Activated effector memory CD4-positive, alpha-beta T cell treated with anti-CD3 and anti-CD28 coated beads, Interleukin-2, amount 50 U/mL, for 16 hours (primary cell): ENCODE results near the gene PCSK1.
A peak's percentile ranks its signal among the peaks of the same experiment; 100 is the strongest.

Source experiments
- DNase-seq: peaks from one replicate; pipeline ENCODE4 v3.0.0-alpha.2; 2020

The PCSK1 gene

GRCh38 chr5:96433066-96433447, at the start of gene PCSK1:
Gene PCSK1, minus strand, starts transcription at chr5:96433248. Its CDS starts 206 bp downstream, at chr5:96433042.
- no peak for DNase-seq

DNA sequence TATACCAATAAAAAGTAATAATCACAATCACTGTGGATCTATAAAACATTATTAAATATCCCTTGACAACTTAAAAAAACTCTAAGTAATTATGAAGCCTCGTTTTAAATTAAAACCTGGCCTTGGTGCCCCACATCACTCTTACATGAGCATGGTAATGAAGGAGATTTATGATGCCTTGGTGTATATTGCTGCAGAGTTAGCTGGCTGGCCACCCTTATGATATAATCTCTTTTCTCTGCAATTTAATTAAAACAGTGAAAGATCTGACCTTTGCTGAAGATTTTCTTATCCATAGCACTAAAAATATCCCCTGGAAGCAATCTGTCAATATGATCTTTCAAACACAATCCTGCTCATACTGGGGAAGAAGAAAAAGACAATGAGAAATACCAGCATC, 48.8 kb upstream of the PCSK1 start:
- DNase-seq, result no peak

DNA sequence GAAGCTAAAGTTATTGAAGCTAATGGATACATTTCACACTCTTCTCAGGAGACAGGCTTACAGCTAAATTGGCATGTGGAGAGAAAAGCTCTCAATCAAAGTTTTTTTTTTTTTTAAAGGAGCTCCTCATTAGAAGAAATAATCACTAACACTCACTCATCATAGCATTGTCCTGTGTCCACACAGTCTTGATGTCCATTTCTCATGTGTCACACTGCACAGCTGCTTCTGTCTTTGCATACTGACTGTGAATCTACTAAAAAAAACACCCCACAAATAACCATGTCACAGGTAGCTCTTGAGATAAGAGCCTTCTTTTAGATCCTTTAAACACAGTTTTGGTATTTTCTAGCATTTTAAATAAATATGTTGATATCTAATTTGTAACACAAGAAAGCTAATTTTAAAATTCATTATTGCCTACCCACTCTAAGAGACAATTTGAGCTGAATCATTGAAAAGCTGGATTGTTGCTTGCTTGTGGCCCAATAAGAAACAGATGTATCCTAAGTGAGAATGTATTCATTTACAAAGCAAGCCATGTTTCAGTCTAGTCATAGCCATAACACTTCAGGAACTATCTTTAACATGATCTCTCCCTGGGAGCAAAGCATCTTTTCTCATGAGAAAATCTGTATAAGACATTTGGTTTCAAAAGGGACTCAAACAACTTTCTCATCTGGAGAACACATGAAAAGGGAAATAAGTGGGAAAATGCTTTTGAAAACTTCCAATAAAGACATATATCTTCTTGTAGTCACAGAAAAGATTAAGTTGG, 48.1 kb upstream of the PCSK1 start:
- DNase-seq, result no peak

DNA sequence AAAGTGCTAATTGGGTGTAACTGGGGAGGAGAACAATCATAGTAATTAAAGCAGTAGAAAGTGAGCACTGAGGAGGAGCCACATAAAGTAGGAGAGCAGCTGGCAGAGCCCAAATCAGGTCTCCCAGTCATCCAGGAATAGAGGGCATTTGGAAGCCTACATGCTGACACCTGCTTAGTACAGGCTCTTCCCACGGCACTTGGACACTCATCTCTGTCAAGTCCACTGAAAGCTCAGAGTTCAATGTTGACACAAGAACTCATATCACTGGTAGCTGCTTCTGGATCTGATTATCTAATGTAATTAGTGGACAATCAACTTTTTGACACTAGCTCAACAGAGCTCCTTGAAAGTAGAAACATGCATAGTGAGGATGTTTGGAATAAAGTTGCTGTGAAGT, 45.9 kb upstream of the PCSK1 start:
- no peak for DNase-seq

DNA sequence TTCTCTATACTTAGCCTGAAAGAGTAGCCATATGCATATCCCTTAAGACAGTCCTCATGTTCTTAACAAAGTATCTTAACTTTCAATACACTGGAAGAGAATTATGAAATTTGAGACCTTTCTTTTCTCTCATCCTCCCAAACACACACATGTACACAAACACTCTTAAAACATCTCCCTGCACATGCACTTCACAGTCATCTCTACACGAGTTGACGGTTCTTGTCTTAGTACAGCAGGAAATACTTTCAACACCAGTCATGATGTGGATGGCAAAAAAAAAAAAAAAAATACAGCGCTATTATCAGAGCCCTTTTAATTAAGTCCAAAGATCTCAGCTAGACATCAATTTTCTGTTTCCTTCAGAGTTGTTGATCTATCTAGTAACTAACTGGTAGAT, 43.6 kb upstream of the PCSK1 start:
- DNase-seq, result no peak

DNA sequence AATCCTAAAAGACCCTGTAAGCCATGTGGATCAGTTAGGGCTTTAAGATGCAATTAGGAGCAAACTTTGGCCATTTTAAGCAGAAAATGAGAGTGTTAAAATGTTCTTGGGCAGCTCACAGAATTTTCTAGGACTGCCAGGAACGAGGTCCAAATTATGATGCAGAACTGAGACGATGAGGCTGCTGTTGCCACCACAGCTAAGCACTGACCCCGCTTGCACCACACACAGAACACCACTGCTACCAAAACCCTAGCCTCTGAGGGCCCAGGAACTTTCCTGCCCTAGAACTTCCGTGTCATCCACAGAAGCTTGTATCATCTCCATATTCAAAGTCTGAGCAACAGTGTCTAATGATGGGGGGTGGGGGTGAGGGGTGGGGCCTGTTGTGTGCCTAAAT, 41.0 kb upstream of the PCSK1 start:
- DNase-seq, result no peak

GRCh38 chr5:96473155-96473554, 40.1 kb upstream of the PCSK1 start:
- DNase-seq, result no peak

DNA sequence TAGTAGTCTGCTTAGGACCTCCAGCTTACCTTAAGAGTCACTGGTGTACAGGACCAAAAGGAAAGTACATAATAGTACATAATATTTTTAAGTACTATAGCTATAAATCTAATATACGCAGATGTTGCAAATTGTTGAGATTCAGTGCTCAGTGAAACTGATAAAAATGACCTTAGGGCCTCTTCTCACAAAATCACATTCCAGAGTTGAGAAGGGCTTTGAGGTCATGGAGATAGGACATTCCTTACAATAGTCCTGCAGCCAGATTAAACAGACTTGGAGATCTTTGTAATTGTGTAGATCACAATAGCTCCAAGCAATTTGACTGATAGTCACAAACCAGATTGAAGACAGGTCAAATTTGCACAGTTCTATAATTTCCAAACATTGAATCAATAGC, 37.7 kb upstream of the PCSK1 start:
- no peak for DNase-seq

DNA sequence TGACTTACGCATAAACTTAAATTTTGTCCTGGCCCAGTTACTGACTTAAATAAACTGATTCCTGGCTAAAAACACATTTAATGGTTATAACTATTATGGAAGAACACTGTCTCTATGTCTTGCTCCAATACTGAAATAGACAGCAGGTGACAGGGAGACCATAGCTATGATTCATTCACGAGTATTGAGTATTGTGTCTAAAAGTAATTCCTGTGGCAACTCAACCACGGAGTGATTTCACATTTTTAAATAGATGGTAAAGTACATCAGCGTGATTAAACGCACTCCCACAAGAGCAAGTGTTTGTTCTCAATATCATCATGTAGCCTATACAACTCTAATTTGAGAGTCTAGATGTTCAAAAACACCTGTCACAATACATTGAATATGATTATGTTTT, 35.9 kb upstream of the PCSK1 start:
- no peak for DNase-seq

DNA sequence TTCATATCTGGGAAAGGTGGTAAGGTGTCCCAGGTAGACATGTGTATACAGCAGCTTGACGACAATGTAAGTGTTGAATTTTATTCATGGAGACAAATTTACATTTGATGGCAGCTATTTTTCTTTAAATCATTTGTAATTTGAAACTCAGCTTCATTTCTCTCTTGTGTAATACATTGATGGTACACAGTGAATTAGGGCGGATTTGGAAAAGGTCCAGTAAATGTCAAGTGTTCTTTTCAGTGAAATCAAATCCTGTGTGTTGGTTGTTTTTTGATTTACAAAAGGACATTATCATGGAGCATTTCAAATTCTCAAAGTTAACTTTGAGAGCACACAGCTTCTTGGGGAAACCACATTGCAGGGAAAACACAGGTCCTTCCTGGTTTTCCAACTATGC, 30.0 kb upstream of the PCSK1 start:
- DNase-seq, result no peak

DNA sequence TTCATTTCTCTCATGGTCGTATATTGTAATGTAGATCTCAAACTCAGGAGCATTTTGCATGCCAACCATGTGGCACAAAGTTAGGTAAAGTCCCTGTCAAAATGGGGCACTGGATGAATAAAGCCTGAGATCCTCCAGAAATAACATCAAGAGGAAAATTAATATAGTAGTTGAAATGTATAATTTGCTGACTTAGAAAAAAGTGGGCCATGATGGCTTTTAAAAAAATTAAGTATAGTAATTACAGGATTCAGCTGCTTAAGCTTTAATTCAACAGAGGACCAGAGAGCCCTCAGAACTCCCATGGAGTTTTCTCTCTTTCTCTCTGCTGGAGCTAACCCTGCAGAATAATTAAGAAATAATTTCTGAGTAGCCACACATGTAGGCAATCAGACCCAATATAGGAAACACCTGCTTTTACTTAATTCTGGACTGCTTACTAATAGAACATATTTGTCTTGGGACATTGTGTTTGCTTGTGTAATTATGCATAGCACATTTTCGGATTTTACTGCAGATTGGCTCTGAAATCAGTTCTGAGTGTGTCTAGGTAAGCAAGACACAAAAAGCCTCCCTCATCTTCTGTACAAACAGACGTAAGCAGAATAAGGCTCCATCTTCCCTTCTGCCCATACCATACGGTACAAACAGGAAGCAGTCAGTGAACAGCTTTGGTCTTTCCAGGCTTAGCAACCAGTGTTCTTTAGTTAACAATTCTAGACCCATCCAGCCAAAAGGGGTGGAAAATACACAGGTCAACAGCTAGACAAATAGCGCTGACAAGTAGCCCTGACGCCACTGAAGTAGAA, 26.5 kb upstream of the PCSK1 start:
- no peak for DNase-seq

- DNase-seq, result no peak
These were observed 25.1 kb upstream of the PCSK1 start for GRCh38 chr5:96458176-96458575.

DNA sequence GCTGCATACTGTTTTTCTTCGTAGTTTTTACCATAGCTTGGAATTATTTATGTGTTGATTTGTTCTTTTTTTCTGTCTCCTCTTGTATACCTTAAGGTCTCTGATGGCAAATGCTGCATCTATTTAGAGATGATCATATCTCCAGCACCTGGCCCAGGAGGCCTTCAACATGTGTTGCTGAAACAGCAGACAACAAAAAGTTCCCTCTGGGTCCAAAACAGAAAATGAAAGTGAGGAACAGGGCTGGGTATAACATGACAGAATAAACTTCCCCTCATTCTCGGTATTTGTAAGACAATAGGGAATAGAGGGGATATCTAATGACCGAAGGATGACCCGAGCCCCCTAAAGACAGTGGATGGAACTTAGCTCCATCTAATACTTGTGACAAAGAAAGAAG, 22.7 kb upstream of the PCSK1 start:
- DNase-seq, result no peak

GRCh38 chr5:96453394-96453793, 20.3 kb upstream of the PCSK1 start:
- no peak for DNase-seq

DNA sequence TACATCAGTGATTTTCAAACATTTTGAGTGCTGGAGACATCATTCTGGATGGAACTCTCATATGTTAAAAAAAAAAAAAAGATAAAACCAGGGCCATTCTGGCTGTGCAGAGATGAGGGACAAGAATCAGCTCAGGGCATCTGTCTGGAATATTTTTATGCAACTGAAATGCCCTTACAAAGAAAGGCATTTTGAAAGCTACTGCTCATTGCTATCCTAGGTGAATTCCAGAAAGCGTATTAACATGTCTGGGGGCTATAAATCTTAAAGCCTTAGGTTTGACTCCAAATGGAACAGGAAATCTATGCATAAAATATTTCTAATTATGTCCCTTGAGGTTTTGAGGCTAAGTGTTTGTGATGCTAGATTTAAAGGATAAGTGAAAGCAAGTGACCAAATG, 14.9 kb upstream of the PCSK1 start:
- no peak for DNase-seq

DNA sequence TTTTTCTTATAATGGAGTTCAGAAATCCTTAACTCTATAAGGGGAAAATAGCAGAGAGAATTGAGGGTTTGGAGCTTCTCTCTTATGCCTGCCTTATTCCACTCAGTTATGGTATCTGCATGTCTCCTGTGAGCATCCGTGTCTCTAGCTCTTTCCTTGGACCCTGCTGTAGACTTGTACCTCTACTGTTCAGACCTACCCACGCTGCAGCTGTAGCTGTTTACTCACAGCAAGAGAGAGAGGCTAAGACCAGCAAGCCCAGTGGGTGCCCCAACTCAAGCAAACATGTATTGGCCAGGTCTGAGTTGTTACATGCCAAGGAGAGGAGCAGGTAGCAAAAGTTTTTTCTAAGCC, 7.1 kb upstream of the PCSK1 start:
- no peak for DNase-seq

DNA sequence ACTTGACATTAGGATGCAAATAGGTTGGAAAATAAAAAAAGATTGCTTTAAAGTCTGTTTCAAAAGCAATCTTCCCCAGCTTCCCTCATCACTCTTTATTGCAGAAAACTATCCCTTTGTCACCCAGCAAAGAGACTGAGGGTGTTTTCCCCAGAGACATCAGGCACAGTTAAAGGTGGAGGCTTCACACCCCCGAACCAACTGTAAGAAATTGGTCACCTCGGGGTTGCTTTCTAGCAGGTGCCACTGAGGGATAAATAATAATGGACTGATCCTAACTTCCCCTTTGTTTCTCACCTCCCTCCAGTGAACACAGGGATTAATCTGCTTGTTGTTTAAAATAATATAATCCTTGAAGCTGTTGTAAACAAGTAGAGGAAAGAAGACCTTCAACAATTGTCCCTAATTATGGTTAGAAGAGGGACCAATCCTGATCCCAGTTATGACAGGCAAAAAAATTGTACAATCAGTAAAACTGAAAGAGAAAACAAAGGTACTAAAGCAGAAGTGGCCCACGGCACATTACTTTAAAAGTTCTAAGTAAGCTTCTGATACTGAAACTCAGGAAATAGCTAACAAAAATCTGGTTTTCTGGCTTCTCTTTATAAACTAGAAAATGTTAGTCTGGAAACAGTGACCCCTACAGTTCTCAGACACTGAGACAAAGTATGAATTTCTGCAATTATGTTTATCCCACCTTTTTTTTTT, 6.6 kb upstream of the PCSK1 start:
- no peak for DNase-seq

DNA sequence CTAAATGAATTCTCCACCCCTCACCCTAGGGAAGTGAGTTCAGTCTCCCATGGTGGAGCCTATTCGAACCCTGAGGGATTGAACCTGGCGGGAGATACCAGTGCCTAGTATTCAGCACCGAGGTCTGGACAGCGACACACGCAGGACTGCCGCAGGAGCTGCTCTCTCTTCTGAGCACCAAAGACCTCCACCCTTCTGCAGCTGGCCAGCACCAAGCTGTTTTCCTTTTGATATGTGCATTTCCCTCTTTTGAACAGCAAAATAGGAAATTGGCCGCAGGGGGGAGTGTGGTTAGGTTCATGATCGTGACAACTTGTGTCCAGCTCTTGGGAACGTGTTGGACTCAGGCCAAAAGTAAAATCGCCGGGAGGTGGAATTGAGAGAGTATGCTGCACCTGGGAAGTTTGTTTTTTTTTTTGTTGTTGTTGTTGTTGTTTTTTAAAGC, 1.2 kb upstream of the PCSK1 start:
- DNase-seq, result peak; percentile 67

- no peak for DNase-seq
These were observed 607 bp downstream of the PCSK1 start for GRCh38 chr5:96432216-96433065.

GRCh38 chr5:96431376-96432187, 1.5 kb downstream of the PCSK1 start:
- DNase-seq, result no peak

- no peak for DNase-seq
These were observed 5.2 kb downstream of the PCSK1 start for GRCh38 chr5:96427824-96428223.

DNA sequence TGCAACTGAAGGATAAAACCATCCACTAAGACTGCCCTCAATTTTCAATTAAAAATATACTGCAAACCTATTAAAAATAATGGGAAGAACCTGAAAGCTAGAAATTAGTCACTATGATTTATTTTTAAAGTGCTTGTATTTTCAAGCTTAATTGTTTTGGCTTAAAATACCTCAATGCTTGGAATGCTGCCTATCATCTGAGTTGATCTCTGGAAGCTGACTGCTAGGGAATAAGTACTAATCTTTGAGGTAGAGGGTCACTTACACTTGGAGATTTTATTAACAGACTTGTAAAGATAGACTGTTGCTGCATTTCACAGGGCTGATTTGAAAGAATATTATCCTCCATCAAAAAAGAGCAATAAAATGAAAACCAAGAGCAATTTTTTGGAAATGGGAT, 6.2 kb downstream of the PCSK1 start:
- DNase-seq, result no peak
